K562 (cell line): ENCODE measurements around the gene CHD3. TPM values are rescaled to one million over a fixed set of nuclear protein-coding genes. Genes with fewer than 3 reads are reported as not detected.

Source experiments
- ATAC-seq: fragments of 200-7000 bp; cut with Tn5 transposase; 3 replicates; pipeline ENCODE4 v1.9.1; 2020; ENCODE audit warnings: moderate library complexity
- BruUV-seq: library from RNA; stranded (reverse); fragments of 400-500 nt; replicated peaks from 2 replicates; lab custom pipeline; 2021; lab: Mats Ljungman, UMichigan
- CTCF ChIA-PET: fragments of 300-600 bp; formaldehyde crosslinking; extraction: SDS; loops from one replicate; lab custom pipeline; 2021; ENCODE audit warnings: low intra/inter-chr PET ratio; lab: Yijun Ruan, JAX
- POLR2A ChIA-PET: fragments of 300-600, 350-650 bp; sonication (Branson Sonifier 250); formaldehyde crosslinking; extraction: SDS; loops from one replicate; lab custom pipeline; 2021; ENCODE audit warnings: antibody characterized with exemption, inconsistent platforms; lab: Yijun Ruan, JAX
- DNase-seq, 4 experiments: peaks; one replicate each; pipeline versions ENCODE4 v3.0.0 to v3.0.0-alpha.2; 2011 to 2018; ENCODE audit warnings: low spot score in 3 of 4, mixed read lengths in 3 of 4; ENCODE audit errors: extremely low read depth in 1 of 4
- FAIRE-seq: peaks from 2 replicates; lab custom pipeline; 2011; peaks lifted over from hg19 to GRCh38; lab: Jason Lieb, UNC
- H2AFZ ChIP-seq: 2 replicates; pipeline ENCODE4 v1.6.0; 2011; ENCODE audit warnings: low read depth, low read length, control low read depth, inconsistent platforms
- H3K27ac ChIP-seq: fragments of 200-600 bp; 3 replicates; pipeline ENCODE4 v1.8.0; 2011; ENCODE audit warnings: low read depth, mild to moderate bottlenecking, control low read depth, inconsistent platforms, low read length, moderate library complexity, mixed read lengths; ENCODE audit errors: extremely low read depth
- H3K27me3 ChIP-seq, 2 experiments: fragments of 300-600 bp in 1 of 2; 2 replicates in 1 of 2; 3 replicates in 1 of 2; pipeline versions ENCODE4 v1.6.0 to v1.8.0; 2011; ENCODE audit warnings: inconsistent platforms in 2 of 2, low read length in 2 of 2, mild to moderate bottlenecking in 1 of 2, mixed read lengths in 1 of 2, moderate library complexity in 1 of 2; ENCODE audit not compliant: control insufficient read depth in 2 of 2, insufficient read depth in 2 of 2
- H3K36me3 ChIP-seq: fragments of 300-600 bp; 3 replicates; pipeline ENCODE4 v1.8.0; 2011; ENCODE audit warnings: mild to moderate bottlenecking, low read length, inconsistent platforms; ENCODE audit not compliant: control insufficient read depth, insufficient read depth
- H3K4me1 ChIP-seq, 2 experiments: fragments of 200-600 bp in 1 of 2; replicated peaks in 1 of 2; 2 replicates in 1 of 2; 3 replicates in 1 of 2; pipeline versions ENCODE4 v1.5.1 to v1.8.0; 2011; ENCODE audit warnings: inconsistent platforms in 2 of 2, low read length in 2 of 2, mild to moderate bottlenecking in 1 of 2, mixed read lengths in 1 of 2, moderate library complexity in 1 of 2; ENCODE audit not compliant: control insufficient read depth in 2 of 2, insufficient read depth in 2 of 2
- H3K4me2 ChIP-seq: 2 replicates; pipeline ENCODE4 v1.6.1; 2011; ENCODE audit warnings: low read length, control low read depth, inconsistent platforms, mixed read lengths; ENCODE audit not compliant: insufficient read depth
- H3K4me3 ChIP-seq: fragments of 200-600 bp; sonication (generic), shearing (Covaris generic); 2 replicates; pipeline ENCODE4 v1.5.1; 2016; ENCODE audit warnings: control low read depth, inconsistent platforms
- H3K79me2 ChIP-seq: fragments of 200-600 bp; 3 replicates; pipeline ENCODE4 v1.8.0; 2011; ENCODE audit warnings: low read length, inconsistent platforms; ENCODE audit not compliant: control insufficient read depth, insufficient read depth
- H3K9ac ChIP-seq, 2 experiments: 2 replicates each; pipeline versions ENCODE4 v1.6.0 to v1.6.1; 2011; ENCODE audit warnings: low read depth in 2 of 2, low read length in 2 of 2, control low read depth in 1 of 2, inconsistent platforms in 1 of 2, mild to moderate bottlenecking in 1 of 2, mixed read lengths in 1 of 2; ENCODE audit not compliant: insufficient read depth in 1 of 2
- H3K9me1 ChIP-seq: one replicate; pipeline ENCODE4 v1.6.0; 2011; ENCODE audit warnings: inconsistent platforms, mild to moderate bottlenecking, low read length, moderate library complexity; ENCODE audit not compliant: control insufficient read depth, insufficient read depth
- H3K9me3 ChIP-seq: replicated peaks from 2 replicates; pipeline ENCODE4 v1.5.1; 2011; ENCODE audit warnings: low read depth, low read length, inconsistent platforms; ENCODE audit not compliant: control insufficient read depth, insufficient read depth
- H4K20me1 ChIP-seq: replicated peaks from 2 replicates; pipeline ENCODE4 v1.6.1; 2011; ENCODE audit warnings: low read length, inconsistent platforms, mixed read lengths; ENCODE audit not compliant: control insufficient read depth, insufficient read depth
- CEBPG ChIP-seq, 3 experiments: fragments of 200-800 bp in 1 of 3; sonication (Bioruptor generic) in 1 of 3; sonication (generic) in 1 of 3; formaldehyde crosslinking in 1 of 3; IDR thresholded peaks in 2 of 3; conservative IDR thresholded peaks in 1 of 3; 2 replicates each; pipeline versions ENCODE4 v1.6.1 to v1.8.0; 2016 to 2022; ENCODE audit warnings: missing compliant biosample characterization in 2 of 3, missing genetic modification characterization in 2 of 3, mild to moderate bottlenecking in 1 of 3, missing genetic modification reagents in 1 of 3
- COPS2 ChIP-seq: fragments of 450-650 bp; conservative IDR thresholded peaks from 2 replicates; pipeline ENCODE4 v1.6.1; 2016; ENCODE audit warnings: mild to moderate bottlenecking, moderate library complexity
- DDX20 ChIP-seq: fragments of 450-650 bp; IDR thresholded peaks from 2 replicates; pipeline ENCODE4 v1.6.1; 2016; ENCODE audit warnings: missing genetic modification characterization, low read depth, mild to moderate bottlenecking, missing compliant biosample characterization, moderate library complexity
- ELF1 ChIP-seq: fragments of 200-800 bp; sonication (Bioruptor generic); IDR thresholded peaks from 2 replicates; pipeline ENCODE4 v1.6.1; 2016; ENCODE audit warnings: missing genetic modification characterization, missing compliant biosample characterization
- GATAD2B ChIP-seq: fragments of 450-650 bp; IDR thresholded peaks from 2 replicates; pipeline ENCODE4 v1.6.1; 2017; ENCODE audit warnings: mild to moderate bottlenecking, borderline replicate concordance
- HOXB6 ChIP-seq: fragments of 250-450 bp; sonication (Bioruptor Pico); IDR thresholded peaks from 2 replicates; pipeline ENCODE4 v1.5.1; 2022; ENCODE audit warnings: mild to moderate bottlenecking, borderline replicate concordance
- JUNB ChIP-seq: fragments of 450-650 bp; formaldehyde crosslinking; conservative IDR thresholded peaks from 2 replicates; pipeline ENCODE4 v1.4.0; 2020; ENCODE audit warnings: mild to moderate bottlenecking
- MCM3 ChIP-seq: fragments of 450-650 bp; IDR thresholded peaks from 2 replicates; pipeline ENCODE4 v1.6.1; 2016
- MYBL2 ChIP-seq, 2 experiments: fragments of 450-650 bp in 1 of 2; sonication (generic) in 1 of 2; formaldehyde crosslinking in 1 of 2; IDR thresholded peaks; 2 replicates each; pipeline versions ENCODE4 v1.6.1 to v1.8.1; 2017 to 2022; ENCODE audit warnings: borderline replicate concordance in 1 of 2, inconsistent platforms in 1 of 2, low read depth in 1 of 2, mild to moderate bottlenecking in 1 of 2, missing genetic modification reagents in 1 of 2, moderate library complexity in 1 of 2
- NR0B1 ChIP-seq: fragments of 450-650 bp; IDR thresholded peaks from one replicate; pipeline ENCODE4 v1.6.1; 2018; ENCODE audit warnings: mild to moderate bottlenecking, moderate library complexity; ENCODE audit not compliant: partially characterized antibody
- NUFIP1 ChIP-seq: fragments of 450-650 bp; IDR thresholded peaks from 2 replicates; pipeline ENCODE4 v1.6.1; 2018; ENCODE audit not compliant: partially characterized antibody
- SRSF9 ChIP-seq: fragments of 200-400 bp; formaldehyde crosslinking; IDR thresholded peaks from 2 replicates; pipeline ENCODE4 v1.6.1; 2017; ENCODE audit warnings: low read depth, low read length, borderline replicate concordance
- ZNF274 ChIP-seq: IDR thresholded peaks from 2 replicates; pipeline ENCODE4 v1.6.1; 2011; ENCODE audit warnings: low read depth, mild to moderate bottlenecking, low read length, moderate library complexity, borderline replicate concordance
- ZNF436 ChIP-seq: fragments of 250-450, 450-650 bp; sonication (Bioruptor Pico); formaldehyde crosslinking; IDR thresholded peaks from 2 replicates; pipeline ENCODE4 v1.7.0; 2020; ENCODE audit warnings: mild to moderate bottlenecking
- ZNF511 ChIP-seq: sonication (generic); formaldehyde crosslinking; IDR thresholded peaks from 2 replicates; pipeline ENCODE4 v1.8.0; 2022; ENCODE audit warnings: mild to moderate bottlenecking, missing genetic modification reagents
- ZZZ3 ChIP-seq: fragments of 450-650 bp; IDR thresholded peaks from 2 replicates; pipeline ENCODE4 v1.6.1; 2016; ENCODE audit warnings: antibody characterized with exemption, mild to moderate bottlenecking, moderate library complexity
- WGBS: fragments of 100-300 bp; shearing (Covaris generic); methylation state at CpG from one replicate; pipeline ENCODE4 v1.1.6; 2016; ENCODE audit warnings: low coverage, mixed read lengths; ENCODE audit not compliant: insufficient coverage; ENCODE audit errors: missing lambda C conversion rate; 5-methylcytosine and 5-hydroxymethylcytosine counted together
- in situ Hi-C: fragments of 300-500 bp; cut with MboI; formaldehyde crosslinking; loops from 4 replicates; pipeline ENCODE4 v1.15.0; 2018; ENCODE audit warnings: inconsistent platforms, mixed read lengths
- intact Hi-C: fragments of 100-400 bp; cut with micrococcal nuclease; formaldehyde crosslinking; loops from 2 replicates; pipeline ENCODE4 v1.14.2; 2022
- polyA plus RNA-seq, 8 experiments: library from polyadenylated mRNA; depleted of rRNA in 4 of 8; stranded (reverse) in 5 of 8; unstranded in 3 of 8; fragments of >200 nt; fragmentation: Nextera tagmentation in 2 of 8; fragmentation: Illumina TruSeq in 1 of 8; extraction: Ambion mirVana in 2 of 8; extraction: Trizol in 1 of 8; gene quantifications; 2 replicates each; pipeline versions ENCODE4 v1.2.1 to v1.2.3, GENCODE V29; 2011 to 2014; ENCODE audit warnings: inconsistent platforms in 1 of 8, missing spikeins in 1 of 8
- total RNA-seq, 7 experiments: library from RNA; depleted of rRNA in 6 of 7; stranded (reverse); fragments of >200 nt in 6 of 7; fragmentation: Illumina TruSeq in 2 of 7; extraction: Trizol in 2 of 7; gene quantifications; 2 replicates each; pipeline versions ENCODE4 v1.2.1 to v1.2.3, GENCODE V29; 2011 to 2021; ENCODE audit warnings: low replicate concordance in 1 of 7

The CHD3 gene
- total and polyA plus RNA-seq, 9 of the 15 experiments (the other 6 are each of a cell fraction or from before 2014, with no cell fraction given): 0.39 to 38.2 (median 21.2) TPM

GRCh38 chr17:7910281-7910680 lies 21.7 kb downstream of the CHD3 start:
- POLR2A ChIA-PET: interaction anchor here (0.7 to 1.0 kb wide), 2 partner anchors 13 to 53 kb away, joined by 3 to 5 read pairs; partner anchors contain the start of gene NAA38
- Histone ChIP-seq H2AFZ (no peak overlapping the region), H3K27me3 (no peaks in the 10 kb centered on the region), H3K4me1 (peaks cover 7 to 9% of the 10 kb centered on the region in 2 experiments; a peak in 3 of 5 replicates), H3K79me2 (peaks cover 8% of the 10 kb centered on the region; the same call in 1 of the 3 replicates), H3K4me3 (no peak overlapping the region), H3K9me3 (no peaks in the 10 kb centered on the region), H3K9me1 (no peaks in the 10 kb centered on the region), H3K36me3 (peaks cover 33% of the 10 kb centered on the region; the same call in 2 of the 3 replicates), H3K4me2 (no peak overlapping the region), H4K20me1 (no peaks in the 10 kb centered on the region), H3K27ac (no peak overlapping the region), H3K9ac (no peak overlapping the region)
- in situ Hi-C loops: loop anchor here (5.0 kb wide), 1 partner anchor 147 kb away; no protein-coding TSS in a partner anchor
- BruUV-seq: no TSS peak
- CTCF ChIA-PET: no interaction called here
- FAIRE-seq: no peak
- 88% methylated on average over 12 of the region's 15 CpGs for WGBS
- DNase-seq: no peak
- no peak for ATAC-seq
- TF ChIP-seq CEBPG (CRISPR knock-in tag; IDR thresholded peaks at IDR 0.05) (no peak), CEBPG (tag; conservative IDR thresholded peaks at IDR 0.05 in 1 of 2, IDR thresholded peaks at IDR 0.05 in 1 of 2) (no peak), ZNF274 (no peak), ELF1 (tag) (no peak), NUFIP1 (no peak), MCM3 (no peak), HOXB6 (no peak), MYBL2 (IDR thresholded peaks at IDR 0.05; ENCODE audit: low read depth) (no peak), MYBL2 (CRISPR knock-in tag; IDR thresholded peaks at IDR 0.05; ENCODE audit: borderline replicate concordance) (no peak), NR0B1 (no peak), ZNF511 (no peak), COPS2 (no peak), SRSF9 (no peak), GATAD2B (no peak), DDX20 (tag) (no peak), ZZZ3 (no peak), ZNF436 (CRISPR knock-in tag) (no peak), JUNB (CRISPR knock-in tag) (no peak)
- intact Hi-C loops: no loop called here
